H9 (cell line): ENCODE measurements around the gene MRAP. TPM values are rescaled to one million over a fixed set of nuclear protein-coding genes. Genes with fewer than 3 reads are reported as not detected.

Experiments
- DNase-seq: peaks from one replicate; pipeline ENCODE4 v3.0.0-alpha.2; 2017
- H2AFZ ChIP-seq: one replicate; pipeline ENCODE4 v1.6.1; 2013; ENCODE audit warnings: mild to moderate bottlenecking, low read length, control low read depth, moderate library complexity
- H2AK5ac ChIP-seq: 2 replicates; pipeline ENCODE4 v1.6.1; 2013; ENCODE audit warnings: low read length, control low read depth, mixed read lengths; ENCODE audit not compliant: insufficient read length
- H2BK120ac ChIP-seq: one replicate; pipeline ENCODE4 v1.6.1; 2013; ENCODE audit warnings: low read depth, mild to moderate bottlenecking, low read length, control low read depth, inconsistent platforms; ENCODE audit not compliant: poor library complexity, severe bottlenecking
- H2BK12ac ChIP-seq: 2 replicates; pipeline ENCODE4 v1.6.1; 2013; ENCODE audit warnings: low read length, control low read depth, mixed read lengths, low read depth; ENCODE audit not compliant: insufficient read length
- H2BK15ac ChIP-seq: 2 replicates; pipeline ENCODE4 v1.6.1; 2013; ENCODE audit warnings: low read depth, low read length, control low read depth
- H2BK20ac ChIP-seq: one replicate; pipeline ENCODE4 v1.6.1; 2013; ENCODE audit warnings: low read depth, mild to moderate bottlenecking, low read length, control low read depth, inconsistent platforms; ENCODE audit not compliant: poor library complexity, severe bottlenecking
- H2BK5ac ChIP-seq: 2 replicates; pipeline ENCODE4 v1.6.1; 2013; ENCODE audit warnings: low read length, control low read depth, mixed read lengths; ENCODE audit not compliant: insufficient read length
- H3K14ac ChIP-seq: 2 replicates; pipeline ENCODE4 v1.6.1; 2013; ENCODE audit warnings: low read length, control low read depth; ENCODE audit not compliant: insufficient read depth
- H3K18ac ChIP-seq: 2 replicates; pipeline ENCODE4 v1.6.1; 2013; ENCODE audit warnings: low read depth, mild to moderate bottlenecking, mixed read lengths, low read length, control low read depth; ENCODE audit not compliant: insufficient read length
- H3K23ac ChIP-seq: 2 replicates; pipeline ENCODE4 v1.6.1; 2013; ENCODE audit warnings: low read length, control low read depth, mixed read lengths, low read depth; ENCODE audit not compliant: insufficient read length
- H3K23me2 ChIP-seq: 2 replicates; pipeline ENCODE4 v1.6.1; 2013; ENCODE audit warnings: low read depth, mild to moderate bottlenecking, mixed read lengths, low read length, control low read depth; ENCODE audit not compliant: insufficient read length, poor library complexity, severe bottlenecking
- H3K27ac ChIP-seq: 2 replicates; pipeline ENCODE4 v1.5.1; 2013; ENCODE audit warnings: low read length, control low read depth, mixed read lengths, low read depth; ENCODE audit not compliant: insufficient read length
- H3K27me3 ChIP-seq: 2 replicates; pipeline ENCODE4 v1.6.1; 2013; ENCODE audit warnings: low read length, control low read depth, inconsistent platforms; ENCODE audit not compliant: insufficient read depth
- H3K4ac ChIP-seq: 2 replicates; pipeline ENCODE4 v1.6.1; 2013; ENCODE audit warnings: low read depth, mild to moderate bottlenecking, control low read depth, inconsistent platforms, low read length, moderate library complexity
- H3K4me1 ChIP-seq: 2 replicates; pipeline ENCODE4 v1.6.1; 2013; ENCODE audit warnings: low read length, control low read depth, inconsistent platforms; ENCODE audit not compliant: insufficient read depth
- H3K4me2 ChIP-seq: 2 replicates; pipeline ENCODE4 v1.6.1; 2013; ENCODE audit warnings: low read length, control low read depth, mixed read lengths; ENCODE audit not compliant: insufficient read length, insufficient read depth
- H3K56ac ChIP-seq: 2 replicates; pipeline ENCODE4 v1.6.1; 2013; ENCODE audit warnings: low read depth, mild to moderate bottlenecking, mixed read lengths, low read length, control low read depth; ENCODE audit not compliant: insufficient read length
- H3K79me1 ChIP-seq: 2 replicates; pipeline ENCODE4 v1.6.1; 2013; ENCODE audit warnings: low read depth, mild to moderate bottlenecking, moderate library complexity, low read length, control low read depth, inconsistent platforms; ENCODE audit not compliant: insufficient read depth, poor library complexity, severe bottlenecking
- H3K79me2 ChIP-seq: 2 replicates; pipeline ENCODE4 v1.6.1; 2013; ENCODE audit warnings: low read length, control low read depth, inconsistent platforms; ENCODE audit not compliant: insufficient read depth
- H3K9ac ChIP-seq: 2 replicates; pipeline ENCODE4 v1.6.1; 2013; ENCODE audit warnings: low read length, control low read depth, mixed read lengths; ENCODE audit not compliant: insufficient read length; ENCODE audit errors: extremely low read depth
- H3K9me3 ChIP-seq: one replicate; pipeline ENCODE4 v1.6.1; 2013; ENCODE audit warnings: low read depth, low read length, inconsistent platforms; ENCODE audit not compliant: control insufficient read depth
- H3T11ph ChIP-seq: one replicate; pipeline ENCODE4 v1.6.1; 2013; ENCODE audit warnings: mild to moderate bottlenecking, low read length, control low read depth, inconsistent platforms
- H4K20me1 ChIP-seq: one replicate; pipeline ENCODE4 v1.6.1; 2013; ENCODE audit not compliant: control insufficient read depth, insufficient read length, insufficient read depth
- H4K5ac ChIP-seq: 2 replicates; pipeline ENCODE4 v1.6.1; 2013; ENCODE audit warnings: low read depth, mild to moderate bottlenecking, mixed read lengths, low read length, control low read depth; ENCODE audit not compliant: insufficient read length
- H4K8ac ChIP-seq: replicated peaks from 2 replicates; pipeline ENCODE4 v1.6.1; 2013; ENCODE audit warnings: low read length, control low read depth, mixed read lengths, low read depth; ENCODE audit not compliant: insufficient read length
- H4K91ac ChIP-seq: 2 replicates; pipeline ENCODE4 v1.6.1; 2013; ENCODE audit warnings: low read depth, mild to moderate bottlenecking, moderate library complexity, mixed read lengths, low read length, control low read depth; ENCODE audit not compliant: insufficient read length
- H3K27ac Mint-ChIP-seq, 3 experiments: 2 replicates in 2 of 3; 3 replicates in 1 of 3; pipeline ENCODE4 v1.8.0; 2020 to 2021; ENCODE audit warnings: mixed read lengths in 3 of 3, mild to moderate bottlenecking in 1 of 3, moderate library complexity in 1 of 3
- H3K27me3 Mint-ChIP-seq: 2 replicates; pipeline ENCODE4 v1.8.0; 2021; ENCODE audit warnings: low read depth, mild to moderate bottlenecking, moderate library complexity, mixed read lengths
- H3K36me3 Mint-ChIP-seq, 3 experiments: 2 replicates in 2 of 3; 3 replicates in 1 of 3; pipeline ENCODE4 v1.8.0; 2020 to 2021; ENCODE audit warnings: low read depth in 3 of 3, mixed read lengths in 3 of 3; ENCODE audit not compliant: insufficient read depth in 1 of 3
- H3K4me1 Mint-ChIP-seq, 2 experiments: 2 replicates each; pipeline ENCODE4 v1.8.0; 2020; ENCODE audit warnings: mixed read lengths in 2 of 2
- H3K4me3 Mint-ChIP-seq, 2 experiments: 2 replicates in 1 of 2; 3 replicates in 1 of 2; pipeline ENCODE4 v1.8.0; 2020 to 2021; ENCODE audit warnings: mild to moderate bottlenecking in 2 of 2, mixed read lengths in 2 of 2, moderate library complexity in 1 of 2
- H3K9me3 Mint-ChIP-seq, 2 experiments: 2 replicates in 1 of 2; 3 replicates in 1 of 2; pipeline ENCODE4 v1.8.0; 2020; ENCODE audit warnings: mild to moderate bottlenecking in 2 of 2, mixed read lengths in 2 of 2, moderate library complexity in 1 of 2
- CTCF ChIP-seq: fragments of 200-600 bp; sonication (generic); conservative IDR thresholded peaks from 3 replicates; pipeline ENCODE4 v1.8.0; 2021; ENCODE audit warnings: antibody characterized with exemption, mild to moderate bottlenecking
- WGBS: extraction: QIAGEN DNeasy Blood & Tissue Kit; methylation state at CpG from one replicate; pipeline ENCODE4 v1.1.7; 2013; ENCODE audit warnings: missing lambda C conversion rate, low lambda C conversion rate, mixed read lengths; ENCODE audit not compliant: insufficient read length; ENCODE audit errors: extremely low coverage; 5-methylcytosine and 5-hydroxymethylcytosine counted together
- total RNA-seq: library from RNA; stranded (reverse); gene quantifications from 2 replicates; pipeline ENCODE4 v1.2.1, GENCODE V29; 2021

MRAP gene
- total RNA-seq, 1 experiment from 2014 or later = not detected

- no peaks in the 10 kb centered on the region for H3K27me3 Mint-ChIP-seq
These were observed 22.1 kb downstream of the MRAP start for GRCh38 chr21:32320726-32321125.

More at GRCh38 chr21:32320726-32321125, 22.1 kb downstream of the MRAP start:
- Histone ChIP-seq H3K27me3 (no peaks in the 10 kb centered on the region), H4K5ac (no peak overlapping the region), H3K4me1 (no peaks in the 10 kb centered on the region), H3K27ac (no peak overlapping the region), H3K4me2 (no peak overlapping the region), H2BK120ac (no peak overlapping the region), H2BK12ac (no peak overlapping the region), H3K4ac (no peak overlapping the region), H4K91ac (no peak overlapping the region), H3K18ac (no peak overlapping the region), H2BK15ac (no peak overlapping the region), H4K8ac (no peak overlapping the region), H3K23me2 (no peaks in the 10 kb centered on the region), H4K20me1 (no peaks in the 10 kb centered on the region), H2BK20ac (no peak overlapping the region), H3K9ac (no peak overlapping the region), H2AK5ac (no peak overlapping the region), H3K79me1 (no peaks in the 10 kb centered on the region), H3K23ac (no peak overlapping the region), H3T11ph (no peak overlapping the region), H3K14ac (no peak overlapping the region), H2AFZ (no peak overlapping the region), H3K79me2 (no peaks in the 10 kb centered on the region), H3K56ac (no peak overlapping the region), H2BK5ac (no peak overlapping the region), H3K9me3 (no peaks in the 10 kb centered on the region)
- Mint-ChIP-seq H3K27ac (no peak overlapping the region), H3K36me3 (peaks cover 50 to 95% (median 93%) of the 10 kb centered on the region in 3 experiments), H3K9me3 (no peaks in the 10 kb centered on the region), H3K4me3 (no peak overlapping the region), H3K4me1 (no peaks in the 10 kb centered on the region)
- no peak for DNase-seq
- no CpG with 5 or more reads among the region's 13 CpGs for WGBS
- TF ChIP-seq CTCF = no peak
